HepG2 (cell line): ENCODE results near the gene GLRA1. TPM values are rescaled to one million over a fixed set of nuclear protein-coding genes. Genes with fewer than 3 reads are reported as not detected.

Experiments used
- ATAC-seq: fragments of 200-7000 bp; cut with Tn5 transposase; 3 replicates; pipeline ENCODE4 v1.9.1; 2020; ENCODE audit warnings: mild to moderate bottlenecking, moderate library complexity
- BruUV-seq: library from RNA; stranded (reverse); fragments of 400-500 nt; replicated peaks from 2 replicates; lab custom pipeline; 2021; lab: Mats Ljungman, UMichigan
- CTCF ChIA-PET: fragments of 300-600 bp; formaldehyde crosslinking; extraction: SDS; loops from one replicate; lab custom pipeline; 2021; ENCODE audit warnings: low total read pairs, inconsistent platforms, low intra/inter-chr PET ratio; lab: Yijun Ruan, JAX
- POLR2A ChIA-PET: fragments of 350-600 bp; sonication (Branson Sonifier 250); formaldehyde crosslinking; loops from one replicate; lab custom pipeline; 2020; ENCODE audit warnings: antibody characterized with exemption, inconsistent platforms; lab: Yijun Ruan, JAX
- DNase-seq: peaks from one replicate; pipeline ENCODE4 v3.0.0-alpha.2; 2015; ENCODE audit warnings: low spot score
- FAIRE-seq: peaks from 3 replicates; lab custom pipeline; 2011; peaks lifted over from hg19 to GRCh38; lab: Jason Lieb, UNC
- H2AFZ ChIP-seq: one replicate; pipeline ENCODE4 v1.6.1; 2011; ENCODE audit warnings: low read length, inconsistent platforms
- H3K27ac ChIP-seq: fragments of 300-600 bp; 3 replicates; pipeline ENCODE4 v1.8.0; 2011; ENCODE audit warnings: mixed run types, mild to moderate bottlenecking, mixed read lengths, low read length, inconsistent platforms; ENCODE audit not compliant: insufficient read depth; ENCODE audit errors: extremely low read length
- H3K27me3 ChIP-seq, 2 experiments: fragments of 200-600 bp in 1 of 2; 2 replicates in 1 of 2; 3 replicates in 1 of 2; pipeline versions ENCODE4 v1.6.0 to v1.8.0; 2011; ENCODE audit warnings: low read length in 2 of 2, mild to moderate bottlenecking in 2 of 2, moderate library complexity in 2 of 2, inconsistent platforms in 1 of 2; ENCODE audit not compliant: insufficient read depth in 2 of 2, control insufficient read depth in 1 of 2
- H3K36me3 ChIP-seq, 2 experiments: fragments of 200-600 bp in 1 of 2; replicated peaks in 1 of 2; 2 replicates in 1 of 2; 3 replicates in 1 of 2; pipeline versions ENCODE4 v1.5.1 to v1.8.0; 2011; ENCODE audit warnings: low read length in 2 of 2, inconsistent platforms in 1 of 2; ENCODE audit not compliant: insufficient read depth in 2 of 2, control insufficient read depth in 1 of 2
- H3K4me1 ChIP-seq: 2 replicates; pipeline ENCODE4 v1.5.1; 2012; ENCODE audit warnings: low read length, inconsistent platforms; ENCODE audit not compliant: insufficient read depth
- H3K4me2 ChIP-seq: 2 replicates; pipeline ENCODE4 v1.6.0; 2011; ENCODE audit warnings: low read depth, low read length, inconsistent platforms
- H3K4me3 ChIP-seq, 3 experiments: fragments of 200-600 bp in 1 of 3; sonication (generic), shearing (Covaris generic) in 1 of 3; replicated peaks in 1 of 3; 2 replicates each; pipeline ENCODE4 v1.5.1; 2011 to 2016; ENCODE audit warnings: low read length in 3 of 3, inconsistent platforms in 2 of 3, low read depth in 2 of 3, mild to moderate bottlenecking in 2 of 3, control low read depth in 1 of 3, mixed read lengths in 1 of 3; ENCODE audit not compliant: insufficient read depth in 1 of 3
- H3K79me2 ChIP-seq: one replicate; pipeline ENCODE4 v1.6.1; 2011; ENCODE audit warnings: low read length, inconsistent platforms; ENCODE audit not compliant: insufficient read depth
- H3K9ac ChIP-seq: 2 replicates; pipeline ENCODE4 v1.6.0; 2011; ENCODE audit warnings: mild to moderate bottlenecking, low read depth, low read length, inconsistent platforms; ENCODE audit not compliant: insufficient read depth
- H3K9me3 ChIP-seq: 2 replicates; pipeline ENCODE4 v1.5.1; 2012; ENCODE audit warnings: mild to moderate bottlenecking, low read length
- H4K20me1 ChIP-seq: 2 replicates; pipeline ENCODE4 v1.6.0; 2011; ENCODE audit warnings: inconsistent platforms, mild to moderate bottlenecking, low read length, moderate library complexity; ENCODE audit not compliant: insufficient read depth
- CTCF ChIP-seq: sonication (generic); formaldehyde crosslinking; IDR thresholded peaks from 2 replicates; pipeline ENCODE4 v1.5.0; 2020; ENCODE audit warnings: mild to moderate bottlenecking, missing genetic modification reagents, moderate library complexity
- GRHL1 ChIP-seq: sonication (generic); formaldehyde crosslinking; conservative IDR thresholded peaks from 2 replicates; pipeline ENCODE4 v1.8.0; 2022; ENCODE audit warnings: missing genetic modification reagents
- HNRNPK ChIP-seq: fragments of 200-400 bp; formaldehyde crosslinking; IDR thresholded peaks from 2 replicates; pipeline ENCODE4 v1.6.1; 2018; ENCODE audit warnings: low read length, low read depth, moderate library complexity, mild to moderate bottlenecking; ENCODE audit not compliant: poor library complexity, severe bottlenecking
- RBFOX2 ChIP-seq: fragments of 200-400 bp; formaldehyde crosslinking; IDR thresholded peaks from 2 replicates; pipeline ENCODE4 v1.6.1; 2017; ENCODE audit warnings: low read depth, mild to moderate bottlenecking, low read length
- U2AF2 ChIP-seq: fragments of 200-400 bp; formaldehyde crosslinking; IDR thresholded peaks from 2 replicates; pipeline ENCODE4 v1.6.1; 2017; ENCODE audit warnings: low read depth, mild to moderate bottlenecking, low read length
- ZNF460 ChIP-seq: sonication (generic); formaldehyde crosslinking; IDR thresholded peaks from 2 replicates; pipeline ENCODE4 v1.5.1; 2020; ENCODE audit warnings: missing genetic modification reagents, mild to moderate bottlenecking, borderline replicate concordance
- ZNF512B ChIP-seq: sonication (generic); formaldehyde crosslinking; IDR thresholded peaks from 2 replicates; pipeline ENCODE4 v1.5.1; 2020; ENCODE audit warnings: missing genetic modification reagents, mild to moderate bottlenecking, borderline replicate concordance
- ZNF644 ChIP-seq: IDR thresholded peaks from 2 replicates; pipeline ENCODE4 v1.6.1; 2016; ENCODE audit warnings: low read depth
- WGBS: methylation state at CpG from one replicate; pipeline ENCODE4 v1.1.6; 2017; ENCODE audit warnings: low lambda C conversion rate; 5-methylcytosine and 5-hydroxymethylcytosine counted together
- in situ Hi-C: cut with HindIII; loops from 2 replicates; pipeline ENCODE4 v1.10.0; 2017; ENCODE audit warnings: low pct_unique_long_range_greater_than_20kb; ENCODE audit not compliant: extremely low pct_ligation_motif_present
- intact Hi-C: fragments of 100-400 bp; cut with micrococcal nuclease; formaldehyde crosslinking; loops from one replicate; pipeline ENCODE4 v1.10.0; 2022; ENCODE audit not compliant: unreplicated experiment
- polyA plus RNA-seq, 8 experiments: library from polyadenylated mRNA; depleted of rRNA in 3 of 8; stranded (reverse) in 7 of 8; unstranded in 1 of 8; fragments of >200 nt; fragmentation: Illumina TruSeq in 4 of 8; extraction: Trizol in 4 of 8; gene quantifications; 2 replicates each; pipeline versions ENCODE4 v1.2.1 to v1.2.3, GENCODE V29; 2011 to 2016; ENCODE audit warnings: low read depth in 4 of 8, missing spikeins in 1 of 8, mixed read lengths in 1 of 8; ENCODE audit not compliant: insufficient read depth in 1 of 8
- total RNA-seq, 5 experiments: library from RNA; depleted of rRNA; stranded (reverse); fragments of >200 nt; fragmentation: Illumina TruSeq; extraction: Trizol; gene quantifications; 2 replicates each; pipeline ENCODE4 v1.2.3, GENCODE V29; 2016; ENCODE audit warnings: low read depth in 1 of 5

GLRA1 gene
- total and polyA plus RNA-seq, 2 of the 13 experiments (the other 11 are each of a cell fraction or from before 2014, with no cell fraction given) = not detected

- no peak for TF ChIP-seq ZNF512B (CRISPR knock-in tag)
- TF ChIP-seq RBFOX2 = no peak
- no peak for TF ChIP-seq U2AF2
- TF ChIP-seq CTCF (CRISPR knock-in tag) = peak; percentile 87
Observed at GRCh38 chr5:151825445-151825844, 99.2 kb downstream of the GLRA1 start (continued).

GRCh38 chr5:151822141-151822540 lies 102.5 kb downstream of the GLRA1 start:
- Histone ChIP-seq H2AFZ (no peak overlapping the region), H3K27me3 (no peaks in the 10 kb centered on the region), H3K36me3 (no peaks in the 10 kb centered on the region; a peak in 2 of 5 replicates), H3K4me2 (no peak overlapping the region), H3K9ac (no peak overlapping the region), H3K79me2 (peaks cover 2% of the 10 kb centered on the region), H3K4me3 (no peak overlapping the region), H3K4me1 (peaks cover 46% of the 10 kb centered on the region), H3K9me3 (no peaks in the 10 kb centered on the region)
- no peak for ATAC-seq
- in situ Hi-C loops = no loop called here
- intact Hi-C loops = no loop called here
- FAIRE-seq = no peak
- 98% methylated on average over 4 of the region's 4 CpGs for WGBS
- no TSS peak for BruUV-seq
- POLR2A ChIA-PET = no interaction called here
- CTCF ChIA-PET = no interaction called here
- no peak for TF ChIP-seq GRHL1 (CRISPR knock-in tag)
- TF ChIP-seq HNRNPK = peak; percentile 92
- no peak for TF ChIP-seq ZNF460 (CRISPR knock-in tag)
- no peak for TF ChIP-seq ZNF644 (CRISPR knock-in tag)
- TF ChIP-seq, all 625 proteins: peak for 1
- Histone ChIP-seq H3K27ac (no peak overlapping the region), H4K20me1 (no peaks in the 10 kb centered on the region)
- no peak for DNase-seq
